HG03108 (cell line): ENCODE results near the gene ANKHD1.
A peak's percentile ranks its signal among the peaks of the same experiment; 100 is the strongest.

ENCODE experiments used
- ATAC-seq: cut with Tn5 transposase; IDR thresholded peaks from one replicate; pipeline ENCODE4 v1.9.1; 2021; ENCODE audit warnings: moderate library complexity; ENCODE audit not compliant: unreplicated experiment

ANKHD1 gene

DNA sequence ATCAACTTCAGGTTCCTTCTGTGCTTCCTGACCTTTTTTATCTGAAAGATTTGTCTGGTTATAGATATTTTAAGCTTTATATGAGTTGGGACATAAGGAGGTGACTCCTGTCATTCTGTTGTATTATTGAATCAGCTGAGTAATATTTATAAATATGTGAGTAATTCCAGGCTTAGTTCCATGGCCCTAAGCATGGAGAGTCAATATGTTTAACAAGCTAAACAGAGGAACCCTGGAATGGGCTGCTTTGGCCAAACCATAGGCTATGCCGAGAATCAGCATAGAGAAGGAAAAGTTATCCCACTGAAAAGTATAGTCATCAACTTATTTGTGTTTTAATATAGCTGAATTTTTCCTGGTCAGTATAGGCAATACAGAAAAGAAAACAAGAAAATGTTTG lies 138.6 kb downstream of the ANKHD1 start:
- ATAC-seq, result no peak

DNA sequence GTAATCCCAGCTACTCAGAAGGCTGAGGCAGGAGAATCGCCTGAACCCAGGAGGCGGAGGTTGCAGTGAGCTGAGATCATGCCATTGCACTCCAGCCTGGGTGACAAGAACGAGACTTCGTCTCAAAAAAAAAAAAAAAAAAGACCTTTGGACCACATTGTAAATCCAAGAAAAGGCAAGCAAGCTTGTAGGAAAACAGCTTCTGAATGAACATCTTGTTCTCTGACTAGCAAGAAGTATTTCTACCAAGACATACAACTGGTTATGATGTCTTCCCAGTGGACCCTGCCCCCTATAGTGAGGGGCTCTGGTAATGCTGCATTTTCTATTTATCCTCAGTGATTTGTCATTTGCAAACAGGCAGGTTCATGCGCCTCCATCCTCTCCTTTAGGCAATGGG lies 141.3 kb downstream of the ANKHD1 start:
- no peak for ATAC-seq

- ATAC-seq, result no peak
Observed at GRCh38 chr5:140544986-140545385, 143.4 kb downstream of the ANKHD1 start.

- ATAC-seq, result no peak
Observed at GRCh38 chr5:140545606-140546005, 144.0 kb downstream of the ANKHD1 start.

DNA sequence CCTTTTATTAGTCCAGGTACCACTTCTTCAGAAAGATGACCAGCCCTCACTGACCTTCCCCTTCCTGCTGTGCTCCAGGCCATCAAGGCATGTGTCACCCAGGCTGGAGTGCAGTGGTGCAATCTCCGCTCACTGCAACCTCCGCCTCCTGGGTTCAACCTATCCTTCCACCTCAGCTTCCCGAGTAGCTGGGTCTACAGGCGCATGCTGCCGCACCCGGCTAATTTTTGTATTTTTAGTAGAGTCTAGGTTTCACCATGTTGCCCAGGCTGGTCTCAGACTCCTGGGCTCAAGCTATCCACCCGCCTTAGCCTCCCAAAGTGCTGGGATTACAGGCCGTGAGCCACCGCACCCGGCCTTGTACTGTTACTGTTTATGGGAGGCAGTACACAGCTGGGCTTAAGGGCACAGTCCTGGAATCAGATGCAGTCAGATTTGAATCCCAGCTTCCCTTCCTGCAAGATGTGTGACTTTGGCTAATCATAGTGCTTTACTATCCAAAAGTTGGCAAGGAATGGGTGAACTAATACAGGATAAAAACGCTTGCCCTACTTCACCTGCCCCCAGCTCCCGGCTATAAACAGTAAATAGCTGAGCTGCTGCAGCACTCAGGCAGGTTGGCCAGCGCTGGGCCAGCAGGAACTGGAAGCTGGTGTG lies 145.3 kb downstream of the ANKHD1 start:
- no peak for ATAC-seq

- peak; percentile 96 for ATAC-seq
Observed at GRCh38 chr5:140547508-140548299, 146.1 kb downstream of the ANKHD1 start, which contains the start of gene EIF4EBP3. Gene EIF4EBP3 (plus strand): TSS chr5:140547662. CDS start chr5:140547738, 76 bp downstream.

DNA sequence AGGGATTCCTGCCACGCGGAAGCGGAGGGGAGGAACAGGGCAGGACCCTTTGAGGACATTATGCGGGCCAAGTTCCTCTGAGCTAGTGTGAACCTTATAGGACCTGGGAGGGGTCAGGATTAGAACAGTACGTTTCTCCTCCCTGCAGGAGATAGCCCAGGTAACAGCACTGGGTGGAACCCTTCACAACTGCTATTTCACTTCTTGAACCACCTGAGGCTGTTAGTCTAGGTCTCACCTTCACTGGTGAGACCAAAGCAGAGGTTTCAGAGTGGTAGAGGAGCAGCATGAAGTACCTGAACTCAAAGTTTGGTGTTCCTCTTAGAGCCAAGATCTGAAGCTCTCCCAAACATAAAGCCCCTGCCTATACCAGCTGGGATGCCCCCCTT lies 146.7 kb downstream of the ANKHD1 start:
- peak; percentile 2 for ATAC-seq

GRCh38 chr5:140548791-140549190 lies 147.2 kb downstream of the ANKHD1 start:
- ATAC-seq, result no peak

DNA sequence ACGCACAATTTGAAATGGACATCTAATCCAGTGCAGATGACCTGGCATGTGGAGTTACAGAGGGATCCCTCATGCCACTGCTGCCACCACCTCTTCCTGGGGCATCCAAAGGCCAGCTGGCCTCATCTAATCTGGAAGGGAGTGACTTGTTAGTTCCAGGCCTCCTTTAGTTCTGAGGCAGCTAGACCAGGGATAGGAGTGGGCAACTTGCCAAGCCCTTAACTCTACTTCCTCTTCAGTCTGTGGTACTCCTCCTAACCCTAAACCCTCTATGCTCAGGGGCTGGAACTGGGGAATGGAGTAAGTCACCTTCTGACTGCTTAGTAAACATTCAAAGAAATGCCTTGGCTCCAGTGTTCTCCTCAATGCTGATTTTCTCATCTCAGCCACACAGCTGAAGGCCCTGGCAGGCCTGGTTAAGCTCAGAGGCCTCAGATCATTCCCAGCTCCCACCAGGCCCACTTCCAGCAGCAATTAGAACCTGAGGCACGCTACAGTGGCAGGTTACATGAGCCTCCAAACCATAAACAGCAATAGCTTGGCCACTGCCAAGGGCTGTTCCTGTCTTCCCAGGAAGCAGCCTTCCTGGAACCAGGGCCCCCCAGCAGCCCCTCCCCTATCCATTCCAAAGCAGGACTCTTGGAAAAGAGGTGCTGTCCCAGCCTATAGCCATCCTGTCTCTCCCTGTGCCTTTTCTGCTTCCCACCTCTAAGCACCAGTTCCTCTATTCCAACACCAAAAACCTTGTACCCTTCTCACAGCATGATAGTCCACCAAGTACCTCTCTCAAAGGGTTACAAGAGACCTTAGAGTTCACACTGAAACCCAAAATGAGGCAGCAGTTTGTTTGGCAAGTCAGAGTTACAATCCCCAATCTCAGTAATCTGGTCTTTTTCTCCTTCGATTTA lies 147.9 kb downstream of the ANKHD1 start:
- no peak for ATAC-seq

- no peak for ATAC-seq
Observed at GRCh38 chr5:140550147-140551079, 148.8 kb downstream of the ANKHD1 start.

DNA sequence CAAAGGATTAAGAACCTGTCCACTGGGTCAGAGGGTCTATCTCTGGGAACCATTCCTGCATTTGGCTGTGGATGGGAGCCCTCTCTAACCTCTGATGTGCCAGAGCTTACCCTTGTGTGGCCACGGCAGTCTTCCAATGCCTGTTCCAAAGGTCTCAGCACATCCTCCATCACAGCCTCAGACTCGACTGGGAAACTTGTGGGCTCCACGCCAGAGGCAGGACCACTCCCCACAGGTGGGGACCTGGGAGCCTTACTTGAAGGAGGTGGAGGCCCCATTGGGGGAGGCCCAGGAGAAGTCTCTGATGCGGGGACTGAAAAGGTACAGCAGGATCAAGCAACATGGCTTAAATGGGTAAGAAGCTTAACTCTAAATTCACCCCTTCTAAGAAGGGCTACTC lies 150.2 kb downstream of the ANKHD1 start:
- ATAC-seq, result no peak

DNA sequence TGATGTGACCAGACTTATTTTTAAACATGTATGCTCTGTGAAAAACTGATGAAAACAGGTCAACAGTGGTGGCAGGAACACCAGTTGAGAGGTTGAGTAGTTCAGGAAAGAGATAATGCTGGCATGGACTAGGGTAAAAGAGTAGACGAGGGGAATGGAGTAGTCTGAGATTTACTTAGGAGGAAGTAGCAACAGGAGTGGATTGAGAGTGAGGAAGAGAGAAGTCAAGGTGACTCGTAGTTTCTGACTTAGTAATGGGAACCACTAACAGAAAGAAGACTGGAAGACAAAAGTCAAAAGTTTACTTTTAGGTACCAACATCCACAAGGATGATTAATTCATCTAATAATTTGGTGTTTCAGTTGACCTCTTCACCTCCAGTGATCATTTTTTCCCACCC lies 152.0 kb downstream of the ANKHD1 start:
- no peak for ATAC-seq

GRCh38 chr5:140554454-140554853 lies 152.8 kb downstream of the ANKHD1 start:
- ATAC-seq, result no peak

GRCh38 chr5:140555747-140556312 lies 154.2 kb downstream of the ANKHD1 start:
- ATAC-seq, result no peak

DNA sequence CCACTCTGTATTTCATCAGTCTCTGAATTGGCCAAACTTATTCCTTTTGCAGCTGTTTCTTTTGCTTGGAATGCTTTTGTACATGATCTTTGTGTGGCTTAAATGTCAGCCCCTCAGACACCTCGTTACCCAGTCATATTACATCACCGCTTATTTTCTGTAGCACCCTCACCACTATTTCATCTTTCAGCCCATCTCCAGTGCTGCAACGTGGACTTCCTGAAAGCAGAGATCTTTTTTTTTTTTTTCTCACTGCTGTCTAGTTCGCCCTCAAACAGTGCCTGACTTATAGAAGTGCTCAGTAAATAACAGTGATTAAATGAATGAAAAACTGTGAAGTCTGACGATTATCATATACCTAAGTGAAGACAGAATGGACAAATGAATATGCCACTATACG lies 154.8 kb downstream of the ANKHD1 start:
- ATAC-seq, result no peak

DNA sequence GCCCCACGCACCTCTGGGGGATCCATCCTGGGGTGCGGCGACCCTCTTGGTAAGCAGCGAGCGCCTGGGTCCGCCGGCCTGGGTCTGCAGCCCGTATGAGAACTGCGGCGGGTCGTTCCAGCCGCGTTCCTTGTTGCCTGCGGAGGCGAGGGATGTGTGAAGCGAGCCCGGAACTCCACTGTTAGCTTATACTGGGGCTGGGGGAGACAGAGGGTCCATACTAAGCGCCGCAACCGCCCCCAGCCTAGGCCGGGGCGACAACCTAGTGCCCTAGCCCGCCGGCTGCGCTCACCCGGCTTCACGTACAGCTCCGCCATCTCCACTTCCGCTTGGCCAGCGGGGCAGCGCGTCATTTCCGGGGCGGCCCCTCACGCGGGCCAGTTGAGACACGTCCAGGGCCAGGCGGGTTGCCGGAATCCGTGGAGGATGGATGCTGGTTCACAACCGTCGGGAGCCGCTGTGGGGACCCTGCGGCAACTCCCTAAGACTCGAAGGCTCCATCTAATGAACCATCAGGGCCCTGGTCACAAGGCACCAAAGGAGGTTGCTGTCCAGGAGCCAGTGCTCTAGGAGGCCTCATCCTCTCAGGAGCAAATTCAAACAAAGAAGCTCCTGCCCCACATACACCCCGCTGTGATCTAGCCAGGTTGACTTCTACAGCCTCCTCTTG lies 155.6 kb downstream of the ANKHD1 start, which contains the start of gene SRA1:
SRA1 (minus strand) TSS at position 338 of the 670 bp plus-strand sequence; CDS start at position 317, 21 bp downstream.
- ATAC-seq, result peak; percentile 94

GRCh38 chr5:140557965-140558364 lies 156.3 kb downstream of the ANKHD1 start:
- no peak for ATAC-seq

DNA sequence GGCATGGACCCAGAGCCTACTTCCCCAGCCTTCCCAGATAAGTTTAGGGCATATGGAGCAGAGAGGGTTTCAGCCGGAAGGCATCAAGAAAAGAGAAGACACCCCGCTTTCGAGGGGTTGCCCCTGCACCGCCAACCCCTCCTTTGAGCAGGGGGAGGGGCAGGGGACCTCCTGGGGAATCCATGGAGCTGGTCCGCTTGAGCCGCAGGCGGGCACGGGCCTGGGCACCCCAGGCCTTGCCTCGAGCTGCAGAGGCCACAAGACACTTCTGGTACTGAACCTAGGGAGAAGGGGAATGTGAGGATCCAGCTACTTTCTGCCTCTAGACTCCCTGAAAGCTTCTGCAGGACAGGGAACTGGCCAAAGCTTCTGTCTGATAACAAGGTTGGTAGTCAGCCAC lies 156.9 kb downstream of the ANKHD1 start:
- no peak for ATAC-seq

DNA sequence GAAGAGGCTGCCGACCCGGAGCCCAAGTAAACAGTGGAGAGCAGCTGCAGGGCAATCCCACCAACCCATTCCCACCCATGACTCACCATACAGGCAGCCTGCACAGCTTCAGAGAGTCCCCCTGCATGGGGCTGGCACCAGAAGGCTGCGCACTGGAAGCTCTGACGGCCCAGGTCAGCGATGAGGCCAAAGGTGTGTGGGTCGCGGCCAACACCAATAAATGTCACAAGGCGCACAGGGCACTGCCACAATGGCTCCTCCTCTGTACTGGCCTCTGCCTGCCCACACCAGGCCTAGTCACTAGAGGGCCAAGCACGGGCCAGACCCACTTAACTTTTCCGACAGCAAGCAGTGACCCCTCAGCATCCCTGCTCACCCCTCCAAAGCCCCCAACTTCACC lies 158.6 kb downstream of the ANKHD1 start:
- no peak for ATAC-seq
